Testis (tissue), 2 donors: ENCODE measurements around the gene PRKCA.

Source experiments
- CTCF ChIP-seq, 3 experiments: fragments of 450-650 bp in 2 of 3; fragments of 200-600 bp in 1 of 3; sonication (generic) in 1 of 3; IDR thresholded peaks; one replicate each; pipeline ENCODE4 v1.5.1; 2016 to 2019; ENCODE audit warnings: antibody characterized with exemption in 3 of 3, mild to moderate bottlenecking in 2 of 3, moderate library complexity in 1 of 3
- POLR2A ChIP-seq: fragments of 450-650 bp; IDR thresholded peaks from one replicate; pipeline ENCODE4 v1.6.1; 2017; ENCODE audit warnings: antibody characterized with exemption, mild to moderate bottlenecking, moderate library complexity

- no peak for TF ChIP-seq CTCF (IDR thresholded peaks at IDR 0.05)
- no peak for TF ChIP-seq POLR2A
Measured at GRCh38 chr17:66455060-66455459, 152.6 kb downstream of the PRKCA start.
